Endothelial cell of umbilical vein (primary cell): ENCODE data around the gene TBC1D8. TPM values are rescaled to one million over a fixed set of nuclear protein-coding genes. Genes with fewer than 3 reads are reported as not detected.
A peak's percentile ranks its signal among the peaks of the same experiment; 100 is the strongest.

Source experiments
- BruUV-seq: library from RNA; stranded (reverse); fragments of 400-500 nt; replicated peaks from 2 replicates; lab custom pipeline; 2021; lab: Mats Ljungman, UMichigan
- CTCF ChIA-PET: fragments of 300-600, 350-600 bp; sonication (Branson Sonifier 250); formaldehyde crosslinking; loops from one replicate; lab custom pipeline; 2021; ENCODE audit warnings: antibody characterized with exemption, inconsistent platforms; lab: Charles Lee
- POLR2A ChIA-PET: fragments of 300-600, 350-600 bp; sonication (Branson Sonifier 250); formaldehyde crosslinking; loops from one replicate; lab custom pipeline; 2021; ENCODE audit warnings: antibody characterized with exemption, inconsistent platforms; lab: Charles Lee
- DNase-seq: peaks from one replicate; pipeline ENCODE4 v3.0.0-alpha.2; 2011; ENCODE audit warnings: low read depth, low spot score
- FAIRE-seq: peaks from 2 replicates; lab custom pipeline; 2011; peaks lifted over from hg19 to GRCh38; lab: Jason Lieb, UNC
- H2AFZ ChIP-seq: 2 replicates; pipeline ENCODE4 v1.6.0; 2012; ENCODE audit warnings: low read depth, low read length, control low read depth, inconsistent platforms
- H3K27ac ChIP-seq: 2 replicates; pipeline ENCODE4 v1.5.1; 2011; ENCODE audit warnings: low read depth, mild to moderate bottlenecking, control low read depth, low read length, moderate library complexity; ENCODE audit not compliant: insufficient read depth
- H3K27me3 ChIP-seq, 2 experiments: 2 replicates each; pipeline versions ENCODE4 v1.6.0 to v1.6.1; 2011; ENCODE audit warnings: low read length in 2 of 2, mixed read lengths in 1 of 2; ENCODE audit not compliant: control insufficient read depth in 2 of 2, insufficient read depth in 2 of 2
- H3K36me3 ChIP-seq, 2 experiments: 2 replicates in 1 of 2; 3 replicates in 1 of 2; pipeline ENCODE4 v1.5.1; 2011; ENCODE audit warnings: low read length in 2 of 2, mild to moderate bottlenecking in 1 of 2, moderate library complexity in 1 of 2; ENCODE audit not compliant: control insufficient read depth in 2 of 2, insufficient read depth in 2 of 2; ENCODE audit errors: extremely low read depth in 1 of 2
- H3K4me1 ChIP-seq: 3 replicates; pipeline ENCODE4 v1.5.1; 2011; ENCODE audit warnings: mild to moderate bottlenecking, low read length; ENCODE audit not compliant: control insufficient read depth, insufficient read depth; ENCODE audit errors: extremely low read depth
- H3K4me2 ChIP-seq: 2 replicates; pipeline ENCODE4 v1.6.1; 2011; ENCODE audit warnings: low read length, control low read depth, mixed read lengths; ENCODE audit not compliant: insufficient read depth
- H3K4me3 ChIP-seq, 3 experiments: fragments of 200-600 bp in 1 of 3; sonication (generic), shearing (Covaris generic) in 1 of 3; replicated peaks in 1 of 3; 2 replicates each; pipeline ENCODE4 v1.5.1; 2011 to 2016; ENCODE audit warnings: control low read depth in 3 of 3, low read length in 3 of 3, mild to moderate bottlenecking in 2 of 3, inconsistent platforms in 1 of 3, low read depth in 1 of 3, moderate library complexity in 1 of 3; ENCODE audit not compliant: insufficient read depth in 1 of 3
- H3K79me2 ChIP-seq: 2 replicates; pipeline ENCODE4 v1.6.0; 2012; ENCODE audit warnings: low read length, inconsistent platforms; ENCODE audit not compliant: control insufficient read depth, insufficient read depth
- H3K9ac ChIP-seq: replicated peaks from 2 replicates; pipeline ENCODE3; 2011; ENCODE audit warnings: low read length, control low read depth; ENCODE audit not compliant: insufficient read depth; ENCODE audit errors: extremely low read depth
- H3K9me1 ChIP-seq: replicated peaks from 3 replicates; pipeline ENCODE4 v1.6.0; 2011; ENCODE audit warnings: mild to moderate bottlenecking, low read length; ENCODE audit not compliant: control insufficient read depth, insufficient read depth; ENCODE audit errors: extremely low read depth
- H3K9me3 ChIP-seq: replicated peaks from 2 replicates; pipeline ENCODE4 v1.5.1; 2012; ENCODE audit warnings: low read length, inconsistent platforms; ENCODE audit not compliant: control insufficient read depth, insufficient read depth
- H4K20me1 ChIP-seq: replicated peaks from 2 replicates; pipeline ENCODE3; 2011; ENCODE audit warnings: mild to moderate bottlenecking, low read length; ENCODE audit not compliant: control insufficient read depth, insufficient read depth; ENCODE audit errors: extremely low read depth
- EZH2 ChIP-seq: IDR thresholded peaks from 2 replicates; pipeline ENCODE4 v1.6.1; 2012; ENCODE audit warnings: borderline replicate concordance, low read depth, mild to moderate bottlenecking, moderate library complexity, low read length, inconsistent platforms; ENCODE audit not compliant: severe bottlenecking
- FOS ChIP-seq: IDR thresholded peaks from 2 replicates; pipeline ENCODE4 v1.6.1; 2011; ENCODE audit warnings: mild to moderate bottlenecking, low read length, moderate library complexity, borderline replicate concordance; ENCODE audit not compliant: insufficient read depth
- GATA2 ChIP-seq: IDR thresholded peaks from 2 replicates; pipeline ENCODE4 v1.7.0; 2011; ENCODE audit warnings: low read depth, mild to moderate bottlenecking, moderate library complexity, mixed read lengths, low read length; ENCODE audit not compliant: insufficient read length, insufficient read depth
- JUN ChIP-seq: IDR thresholded peaks from 2 replicates; pipeline ENCODE4 v1.6.1; 2011; ENCODE audit warnings: borderline replicate concordance, low read depth; ENCODE audit not compliant: insufficient read length, insufficient read depth
- MYC ChIP-seq: IDR thresholded peaks from one replicate; pipeline ENCODE4 v1.6.1; 2011; ENCODE audit warnings: mild to moderate bottlenecking, low read depth, low read length
- POLR2A ChIP-seq: IDR thresholded peaks from 2 replicates; pipeline ENCODE4 v1.6.1; 2012; ENCODE audit warnings: low read depth, mild to moderate bottlenecking, control low read depth, low read length
- POLR2AphosphoS5 ChIP-seq: IDR thresholded peaks from 2 replicates; pipeline ENCODE4 v1.6.1; 2012; ENCODE audit warnings: low read depth, mild to moderate bottlenecking, control low read depth, low read length, moderate library complexity; ENCODE audit not compliant: insufficient read depth
- dilution Hi-C: fragments of 300-500 bp; cut with MboI; formaldehyde crosslinking; loops from one replicate; pipeline ENCODE4 v1.15.0; 2019; ENCODE audit warnings: low sequenced_read_pairs; ENCODE audit not compliant: extremely low pct_ligation_motif_present
- intact Hi-C: fragments of 100-400 bp; cut with micrococcal nuclease; formaldehyde crosslinking; loops from one replicate; pipeline ENCODE4 v1.10.0; 2022
- polyA plus RNA-seq, 4 experiments: library from polyadenylated mRNA; depleted of rRNA in 3 of 4; stranded (reverse) in 3 of 4; unstranded in 1 of 4; fragments of >200 nt; gene quantifications; 2 replicates each; pipeline versions ENCODE4 v1.2.1 to v1.2.3, GENCODE V29; 2011 to 2012; ENCODE audit warnings: missing spikeins in 1 of 4
- total RNA-seq: library from RNA; stranded (reverse); gene quantifications from 2 replicates; pipeline ENCODE4 v1.2.3, GENCODE V29; 2021
- TF ChIP-seq, protein P1 (sequence below), 2 donors: IDR thresholded peaks; 1 replicate in 1 of 2; 2 replicates in 1 of 2; pipeline ENCODE4 v1.5.1; 2011; ENCODE audit warnings: low read length in 2 of 2, mild to moderate bottlenecking in 2 of 2, moderate library complexity in 2 of 2, control low read depth in 1 of 2, inconsistent platforms in 1 of 2, low read depth in 1 of 2; ENCODE audit not compliant: insufficient read depth in 1 of 2; ENCODE audit errors: extremely low read depth in 1 of 2
- TF ChIP-seq, protein P2 (sequence below): IDR thresholded peaks from 2 replicates; pipeline ENCODE4 v1.6.1; 2011; ENCODE audit not compliant: insufficient read depth, insufficient read length

Gene TBC1D8
- total and polyA plus RNA-seq, 2 donors (not counting 3 experiments of a cell fraction or from before 2014, with no cell fraction given): 28.5 to 32.1 TPM

DNA sequence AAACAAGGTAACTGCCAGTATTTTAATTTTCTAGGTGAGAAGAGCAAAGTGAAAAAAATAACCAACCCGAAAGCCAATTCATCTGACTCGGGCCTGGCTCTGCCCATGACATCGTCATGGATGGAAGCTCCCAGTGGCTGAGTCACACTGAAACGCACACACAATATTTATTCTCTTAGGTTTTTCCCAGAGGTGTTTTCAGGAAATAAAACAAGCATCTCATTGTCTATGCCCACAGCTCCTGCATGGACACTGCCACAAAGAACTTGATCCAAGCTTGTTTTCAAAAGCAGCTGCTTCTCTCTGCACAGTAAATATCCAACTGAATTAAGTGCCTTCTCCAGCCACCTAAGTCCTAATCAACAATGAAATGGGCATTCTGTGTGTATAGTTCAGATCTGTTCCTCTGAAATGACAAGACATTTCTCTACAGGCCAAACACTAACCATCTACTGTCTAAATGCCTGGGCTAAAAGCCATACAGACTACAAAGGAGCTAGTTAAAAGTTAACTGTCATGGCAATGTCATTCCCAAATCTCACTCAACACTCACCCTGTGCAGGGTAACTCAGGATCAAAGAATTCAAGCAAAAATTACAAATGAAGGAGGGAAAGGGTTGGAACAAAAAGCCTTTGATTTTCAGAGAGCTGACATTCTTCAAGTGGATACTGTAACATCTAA is 86.2 kb downstream of the TBC1D8 start:
- intact Hi-C loops (loop anchor here (5.0 kb wide), 1 partner anchor 62 kb away; no protein-coding TSS in a partner anchor), dilution Hi-C loops (loop anchor here (5.0 kb wide), 1 partner anchor 62 kb away; no protein-coding TSS in a partner anchor)
- H3K36me3 ChIP-seq: no peaks in the 10 kb centered on the region
- no TSS peak for BruUV-seq
- H3K27ac ChIP-seq: no peak overlapping the region
- peaks cover 22% of the 10 kb centered on the region for H3K4me1 ChIP-seq
- peak; percentile 68 for DNase-seq
- CTCF ChIA-PET: interaction anchor here (1.0 to 1.5 kb wide), 5 partner anchors 9 to 140 kb away, joined by 3 to 4 read pairs (median 4); no protein-coding TSS in a partner anchor
- H3K79me2 ChIP-seq: peaks cover 36% of the 10 kb centered on the region
- H3K9ac ChIP-seq: no peak overlapping the region
- H3K9me3 ChIP-seq: no peaks in the 10 kb centered on the region
- H3K4me2 ChIP-seq: no peak overlapping the region
- H3K4me3 ChIP-seq: no peak overlapping the region
- no peaks in the 10 kb centered on the region for H3K27me3 ChIP-seq
- H4K20me1 ChIP-seq: no peaks in the 10 kb centered on the region
- TF ChIP-seq EZH2: no peak
- TF ChIP-seq JUN: peak; percentile 40
- TF ChIP-seq FOS: peak; percentile 53
- peak overlapping the region; percentile 9 for H2AFZ ChIP-seq
- H3K9me1 ChIP-seq: no peaks in the 10 kb centered on the region
- POLR2A ChIA-PET: no interaction called here
- no peak for FAIRE-seq

DNA sequence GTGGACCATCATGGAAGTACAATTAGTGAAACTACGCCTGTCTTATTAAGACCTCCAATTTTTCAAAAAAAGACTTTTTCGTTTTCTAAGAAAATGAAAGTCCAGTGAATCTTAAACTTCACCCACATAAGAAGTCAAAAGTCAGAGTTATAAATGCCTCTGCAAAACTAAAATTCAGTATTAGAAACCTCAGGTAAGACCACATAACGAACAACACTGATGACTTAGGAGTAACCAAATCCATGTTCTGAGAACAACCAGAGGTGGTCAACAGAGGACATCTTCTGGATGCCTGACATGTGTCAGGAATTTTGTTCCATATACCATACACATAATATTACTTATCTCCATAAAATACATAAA is 86.7 kb downstream of the TBC1D8 start:
- no peak overlapping the region for H3K4me2 ChIP-seq
- no peak for TF ChIP-seq POLR2A
- TF ChIP-seq POLR2AphosphoS5: no peak
- TF ChIP-seq, protein P1, sequence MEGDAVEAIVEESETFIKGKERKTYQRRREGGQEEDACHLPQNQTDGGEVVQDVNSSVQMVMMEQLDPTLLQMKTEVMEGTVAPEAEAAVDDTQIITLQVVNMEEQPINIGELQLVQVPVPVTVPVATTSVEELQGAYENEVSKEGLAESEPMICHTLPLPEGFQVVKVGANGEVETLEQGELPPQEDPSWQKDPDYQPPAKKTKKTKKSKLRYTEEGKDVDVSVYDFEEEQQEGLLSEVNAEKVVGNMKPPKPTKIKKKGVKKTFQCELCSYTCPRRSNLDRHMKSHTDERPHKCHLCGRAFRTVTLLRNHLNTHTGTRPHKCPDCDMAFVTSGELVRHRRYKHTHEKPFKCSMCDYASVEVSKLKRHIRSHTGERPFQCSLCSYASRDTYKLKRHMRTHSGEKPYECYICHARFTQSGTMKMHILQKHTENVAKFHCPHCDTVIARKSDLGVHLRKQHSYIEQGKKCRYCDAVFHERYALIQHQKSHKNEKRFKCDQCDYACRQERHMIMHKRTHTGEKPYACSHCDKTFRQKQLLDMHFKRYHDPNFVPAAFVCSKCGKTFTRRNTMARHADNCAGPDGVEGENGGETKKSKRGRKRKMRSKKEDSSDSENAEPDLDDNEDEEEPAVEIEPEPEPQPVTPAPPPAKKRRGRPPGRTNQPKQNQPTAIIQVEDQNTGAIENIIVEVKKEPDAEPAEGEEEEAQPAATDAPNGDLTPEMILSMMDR (IDR thresholded peaks at IDR 0.05; ENCODE audit: extremely low read depth in 1 of 2, insufficient read depth in 1 of 2, low read depth in 1 of 2, low read length in 2 of 2): no peak
- TF ChIP-seq GATA2: no peak
- no peak for TF ChIP-seq JUN
- no peak for TF ChIP-seq FOS
- TF ChIP-seq, protein P2, sequence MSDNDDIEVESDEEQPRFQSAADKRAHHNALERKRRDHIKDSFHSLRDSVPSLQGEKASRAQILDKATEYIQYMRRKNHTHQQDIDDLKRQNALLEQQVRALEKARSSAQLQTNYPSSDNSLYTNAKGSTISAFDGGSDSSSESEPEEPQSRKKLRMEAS: no peak
- no peak for TF ChIP-seq EZH2
- no peak for TF ChIP-seq MYC
- intact Hi-C loops (loop anchor here (5.0 kb wide), 1 partner anchor 63 kb away; no protein-coding TSS in a partner anchor), dilution Hi-C loops (loop anchor here (5.0 kb wide), 1 partner anchor 63 kb away; no protein-coding TSS in a partner anchor)
- no peak overlapping the region for H2AFZ ChIP-seq
- no peaks in the 10 kb centered on the region for H3K27me3 ChIP-seq
- H4K20me1 ChIP-seq: no peaks in the 10 kb centered on the region
- H3K27ac ChIP-seq: no peak overlapping the region
- H3K9me1 ChIP-seq: no peaks in the 10 kb centered on the region
- no peak for FAIRE-seq
- H3K36me3 ChIP-seq: no peaks in the 10 kb centered on the region
- ChIA-PET POLR2A (no interaction called here), CTCF (interaction anchor here (1.0 to 1.5 kb wide), 3 partner anchors 8 to 86 kb away, joined by 4 read pairs; no protein-coding TSS in a partner anchor)
- no peaks in the 10 kb centered on the region for H3K9me3 ChIP-seq
- DNase-seq: no peak
- peaks cover 22% of the 10 kb centered on the region for H3K4me1 ChIP-seq
- peaks cover 36% of the 10 kb centered on the region for H3K79me2 ChIP-seq
- no TSS peak for BruUV-seq
- no peak overlapping the region for H3K9ac ChIP-seq
- no peak overlapping the region for H3K4me3 ChIP-seq
